ENCODE results near the gene NDRG3. TPM values are rescaled to one million over a fixed set of nuclear protein-coding genes. Genes with fewer than 3 reads are reported as not detected.

NDRG3 gene
- polyA plus RNA-seq, 1 donor from 2014 or later, result 61.0 TPM

GRCh38 chr20:36744764-36745191, 1.1 kb downstream of the NDRG3 start:
- peak overlapping the region; percentile 75 for H3K9ac ChIP-seq (ENCODE audit: low read length)
- H3K27me3 ChIP-seq (ENCODE audit: insufficient read depth, low read depth, low read length), result no peaks in the 10 kb centered on the region
- H3K27ac ChIP-seq (ENCODE audit: low read length), result no peak overlapping the region
- H3F3A ChIP-seq (ENCODE audit: insufficient read depth, low read length, poor library complexity, severe bottlenecking), result no peaks in the 10 kb centered on the region
- no peak for TF ChIP-seq POLR2AphosphoS5 (IDR thresholded peaks at IDR 0.05)
- no peak for TF ChIP-seq EP300 (conservative IDR thresholded peaks at IDR 0.05; ENCODE audit: poor library complexity, severe bottlenecking)
- TF ChIP-seq SMC3 (conservative IDR thresholded peaks at IDR 0.05; ENCODE audit: poor library complexity), result no peak
- no peak for TF ChIP-seq MXI1 (conservative IDR thresholded peaks at IDR 0.05; ENCODE audit: poor library complexity, severe bottlenecking)
- TF ChIP-seq EZH2 (IDR thresholded peaks at IDR 0.05; ENCODE audit: borderline replicate concordance, insufficient read depth, low read length, poor library complexity, severe bottlenecking), result no peak
- no peak for TF ChIP-seq CTCF (IDR thresholded peaks at IDR 0.05; ENCODE audit: poor library complexity, severe bottlenecking)
- peaks cover 4% of the 10 kb centered on the region for H3K79me2 ChIP-seq (replicated peaks; ENCODE audit: insufficient read depth, low read length)
- no peaks in the 10 kb centered on the region for H3K36me3 ChIP-seq (ENCODE audit: insufficient read depth, low read length)
- H3K9me2 ChIP-seq (ENCODE audit: insufficient read depth, low read length), result no peaks in the 10 kb centered on the region
- H3K4me3 ChIP-seq (ENCODE audit: low read length), result peak overlapping the region; percentile 71
- H3K4me2 ChIP-seq (ENCODE audit: low read length), result peak overlapping the region; percentile 29
- no peaks in the 10 kb centered on the region for H3K9me3 ChIP-seq (ENCODE audit: low read length)
- H4K20me1 ChIP-seq (ENCODE audit: insufficient read depth), result no peaks in the 10 kb centered on the region
- peak overlapping the region; percentile 65 for H2AFZ ChIP-seq (ENCODE audit: low read depth, low read length)

- Histone ChIP-seq H2AFZ (ENCODE audit: low read depth, low read length) (no peak overlapping the region), H3K9me2 (ENCODE audit: insufficient read depth, low read length) (no peaks in the 10 kb centered on the region), H3K9ac (ENCODE audit: low read length) (no peak overlapping the region), H3K27ac (ENCODE audit: low read length) (no peak overlapping the region), H3K27me3 (ENCODE audit: insufficient read depth, low read depth, low read length) (no peaks in the 10 kb centered on the region), H3K4me3 (ENCODE audit: low read length) (peak overlapping the region; percentile 71), H3K36me3 (ENCODE audit: insufficient read depth, low read length) (no peaks in the 10 kb centered on the region), H3K4me2 (ENCODE audit: low read length) (no peak overlapping the region), H3F3A (ENCODE audit: insufficient read depth, low read length, poor library complexity, severe bottlenecking) (no peaks in the 10 kb centered on the region), H4K20me1 (ENCODE audit: insufficient read depth) (no peaks in the 10 kb centered on the region), H3K79me2 (replicated peaks; ENCODE audit: insufficient read depth, low read length) (peaks cover 4% of the 10 kb centered on the region), H3K9me3 (ENCODE audit: low read length) (no peaks in the 10 kb centered on the region)
- no peak for TF ChIP-seq MXI1 (conservative IDR thresholded peaks at IDR 0.05; ENCODE audit: poor library complexity, severe bottlenecking)
- no peak for TF ChIP-seq REST (IDR thresholded peaks at IDR 0.05; ENCODE audit: borderline replicate concordance)
- TF ChIP-seq RAD21 (conservative IDR thresholded peaks at IDR 0.05), result no peak
- TF ChIP-seq TAF1 (IDR thresholded peaks at IDR 0.05; ENCODE audit: low read depth), result no peak
- TF ChIP-seq CTCF (IDR thresholded peaks at IDR 0.05; ENCODE audit: poor library complexity, severe bottlenecking), result no peak
- no peak for TF ChIP-seq EZH2 (IDR thresholded peaks at IDR 0.05; ENCODE audit: borderline replicate concordance, insufficient read depth, low read length, poor library complexity, severe bottlenecking)
- no peak for TF ChIP-seq POLR2AphosphoS5 (IDR thresholded peaks at IDR 0.05)
- TF ChIP-seq EP300 (conservative IDR thresholded peaks at IDR 0.05; ENCODE audit: poor library complexity, severe bottlenecking), result no peak
- no peak for TF ChIP-seq SMC3 (conservative IDR thresholded peaks at IDR 0.05; ENCODE audit: poor library complexity)
Measured at GRCh38 chr20:36744243-36744642, 1.6 kb downstream of the NDRG3 start.
